ENCODE results near the gene HGF.

DNA sequence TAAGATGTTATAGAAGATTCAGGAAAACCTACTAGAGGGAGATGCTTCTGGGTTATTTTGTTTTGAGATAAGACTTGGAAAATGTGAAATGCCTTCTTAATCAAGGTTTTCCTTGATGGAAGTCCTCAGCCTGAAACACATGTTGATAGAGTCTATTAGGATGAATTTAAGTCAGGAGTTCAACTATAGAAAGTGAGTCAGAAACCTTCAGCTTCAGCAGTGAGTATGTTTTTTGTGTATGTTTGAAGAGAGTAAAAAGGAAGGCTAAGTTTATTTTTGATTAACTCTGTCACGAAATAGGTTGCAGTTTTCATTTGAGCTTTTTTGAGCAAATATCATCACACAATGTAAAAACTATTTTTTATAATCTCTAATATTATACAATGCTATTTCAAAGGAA, 114.6 kb downstream of the HGF start:
- TF ChIP-seq, protein P1, sequence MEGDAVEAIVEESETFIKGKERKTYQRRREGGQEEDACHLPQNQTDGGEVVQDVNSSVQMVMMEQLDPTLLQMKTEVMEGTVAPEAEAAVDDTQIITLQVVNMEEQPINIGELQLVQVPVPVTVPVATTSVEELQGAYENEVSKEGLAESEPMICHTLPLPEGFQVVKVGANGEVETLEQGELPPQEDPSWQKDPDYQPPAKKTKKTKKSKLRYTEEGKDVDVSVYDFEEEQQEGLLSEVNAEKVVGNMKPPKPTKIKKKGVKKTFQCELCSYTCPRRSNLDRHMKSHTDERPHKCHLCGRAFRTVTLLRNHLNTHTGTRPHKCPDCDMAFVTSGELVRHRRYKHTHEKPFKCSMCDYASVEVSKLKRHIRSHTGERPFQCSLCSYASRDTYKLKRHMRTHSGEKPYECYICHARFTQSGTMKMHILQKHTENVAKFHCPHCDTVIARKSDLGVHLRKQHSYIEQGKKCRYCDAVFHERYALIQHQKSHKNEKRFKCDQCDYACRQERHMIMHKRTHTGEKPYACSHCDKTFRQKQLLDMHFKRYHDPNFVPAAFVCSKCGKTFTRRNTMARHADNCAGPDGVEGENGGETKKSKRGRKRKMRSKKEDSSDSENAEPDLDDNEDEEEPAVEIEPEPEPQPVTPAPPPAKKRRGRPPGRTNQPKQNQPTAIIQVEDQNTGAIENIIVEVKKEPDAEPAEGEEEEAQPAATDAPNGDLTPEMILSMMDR (IDR thresholded peaks at IDR 0.05; ENCODE audit: insufficient read depth, low read length), result no peak
- TF ChIP-seq, protein P2, sequence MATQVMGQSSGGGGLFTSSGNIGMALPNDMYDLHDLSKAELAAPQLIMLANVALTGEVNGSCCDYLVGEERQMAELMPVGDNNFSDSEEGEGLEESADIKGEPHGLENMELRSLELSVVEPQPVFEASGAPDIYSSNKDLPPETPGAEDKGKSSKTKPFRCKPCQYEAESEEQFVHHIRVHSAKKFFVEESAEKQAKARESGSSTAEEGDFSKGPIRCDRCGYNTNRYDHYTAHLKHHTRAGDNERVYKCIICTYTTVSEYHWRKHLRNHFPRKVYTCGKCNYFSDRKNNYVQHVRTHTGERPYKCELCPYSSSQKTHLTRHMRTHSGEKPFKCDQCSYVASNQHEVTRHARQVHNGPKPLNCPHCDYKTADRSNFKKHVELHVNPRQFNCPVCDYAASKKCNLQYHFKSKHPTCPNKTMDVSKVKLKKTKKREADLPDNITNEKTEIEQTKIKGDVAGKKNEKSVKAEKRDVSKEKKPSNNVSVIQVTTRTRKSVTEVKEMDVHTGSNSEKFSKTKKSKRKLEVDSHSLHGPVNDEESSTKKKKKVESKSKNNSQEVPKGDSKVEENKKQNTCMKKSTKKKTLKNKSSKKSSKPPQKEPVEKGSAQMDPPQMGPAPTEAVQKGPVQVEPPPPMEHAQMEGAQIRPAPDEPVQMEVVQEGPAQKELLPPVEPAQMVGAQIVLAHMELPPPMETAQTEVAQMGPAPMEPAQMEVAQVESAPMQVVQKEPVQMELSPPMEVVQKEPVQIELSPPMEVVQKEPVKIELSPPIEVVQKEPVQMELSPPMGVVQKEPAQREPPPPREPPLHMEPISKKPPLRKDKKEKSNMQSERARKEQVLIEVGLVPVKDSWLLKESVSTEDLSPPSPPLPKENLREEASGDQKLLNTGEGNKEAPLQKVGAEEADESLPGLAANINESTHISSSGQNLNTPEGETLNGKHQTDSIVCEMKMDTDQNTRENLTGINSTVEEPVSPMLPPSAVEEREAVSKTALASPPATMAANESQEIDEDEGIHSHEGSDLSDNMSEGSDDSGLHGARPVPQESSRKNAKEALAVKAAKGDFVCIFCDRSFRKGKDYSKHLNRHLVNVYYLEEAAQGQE (IDR thresholded peaks at IDR 0.05; ENCODE audit: insufficient replicate concordance, low read depth), result no peak

Data from HL-60 (cell line).